Fibroblast of peridontal ligament (primary cell): Measurements from ENCODE around the gene KCNS1.
A peak's percentile ranks its signal among the peaks of the same experiment; 100 is the strongest.

Experiments
- DNase-seq: peaks from one replicate; pipeline ENCODE4 v3.0.0-alpha.2; 2010; ENCODE audit errors: extremely low read depth

Gene KCNS1

DNA sequence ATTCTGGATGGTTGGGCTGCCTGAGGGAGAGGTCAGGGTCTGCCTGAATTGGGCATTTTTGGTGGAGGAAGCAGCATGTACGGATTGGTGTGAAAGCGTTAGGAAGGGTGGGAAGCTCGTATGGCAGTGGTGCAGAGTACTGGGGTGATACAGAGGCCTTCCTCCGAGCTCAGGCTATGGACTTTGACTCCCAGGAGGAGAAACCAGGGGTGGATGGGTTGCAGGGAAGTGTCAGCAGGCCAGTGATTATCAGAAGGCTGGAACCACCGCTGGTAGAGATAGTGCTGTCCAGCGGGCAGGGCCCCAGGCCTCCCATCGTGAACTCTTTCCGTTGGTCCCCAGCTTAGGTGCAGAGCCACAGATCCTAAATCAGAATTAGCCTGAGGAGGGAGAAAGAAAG, 8.7 kb upstream of the KCNS1 start:
- DNase-seq = no peak

GRCh38 chr20:45105317-45105716, 4.4 kb upstream of the KCNS1 start:
- DNase-seq = no peak

DNA sequence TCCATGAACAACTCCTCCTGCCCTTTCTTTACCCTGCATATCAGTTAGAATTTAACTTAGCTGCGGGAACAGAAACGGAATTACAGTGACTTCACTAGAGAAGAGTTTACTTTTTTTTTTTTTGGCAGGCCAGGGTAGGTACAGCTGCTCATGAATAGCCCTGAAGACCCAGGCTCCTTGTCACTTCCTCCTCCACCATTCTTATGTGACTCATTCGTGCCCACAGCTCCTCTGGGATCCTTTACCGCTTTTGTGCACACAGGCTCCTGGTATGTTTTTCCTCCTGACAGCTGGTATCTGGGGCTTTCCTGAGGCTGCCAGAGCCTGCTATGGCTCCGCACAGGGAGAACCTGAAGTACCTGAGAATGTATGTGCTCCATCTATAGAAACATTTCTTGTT, 3.9 kb upstream of the KCNS1 start:
- peak; percentile 89 for DNase-seq

- DNase-seq = no peak
Measured at GRCh38 chr20:45103072-45103471, 2.1 kb upstream of the KCNS1 start.

GRCh38 chr20:45101333-45101850, 465 bp upstream of the KCNS1 start:
- DNase-seq = no peak

GRCh38 chr20:45098103-45098773, 2.7 kb downstream of the KCNS1 start:
- DNase-seq = no peak

GRCh38 chr20:45097485-45098102, 3.3 kb downstream of the KCNS1 start:
- DNase-seq = no peak

DNA sequence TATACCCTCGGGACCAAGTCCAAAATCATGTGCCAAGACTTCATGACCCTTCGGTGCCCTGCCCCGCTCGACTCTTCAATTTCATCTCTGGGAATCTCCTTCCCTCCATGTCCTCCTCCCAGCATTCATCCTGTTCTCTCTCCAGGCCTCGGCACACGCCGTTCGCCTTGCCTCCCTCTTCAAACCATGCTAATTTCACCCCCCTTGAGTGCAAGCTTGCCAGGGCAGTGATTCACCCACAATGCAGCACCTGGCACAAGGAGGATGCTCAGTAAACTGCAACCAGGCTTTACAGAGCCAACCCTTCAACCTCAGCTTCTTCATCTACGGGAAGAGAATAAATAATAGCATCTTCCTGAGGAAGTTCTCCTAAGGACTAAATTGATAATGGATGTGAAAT, 4.1 kb downstream of the KCNS1 start:
- DNase-seq = no peak

- peak; percentile 84 for DNase-seq
Measured at GRCh38 chr20:45095805-45096238, 5.1 kb downstream of the KCNS1 start.

DNA sequence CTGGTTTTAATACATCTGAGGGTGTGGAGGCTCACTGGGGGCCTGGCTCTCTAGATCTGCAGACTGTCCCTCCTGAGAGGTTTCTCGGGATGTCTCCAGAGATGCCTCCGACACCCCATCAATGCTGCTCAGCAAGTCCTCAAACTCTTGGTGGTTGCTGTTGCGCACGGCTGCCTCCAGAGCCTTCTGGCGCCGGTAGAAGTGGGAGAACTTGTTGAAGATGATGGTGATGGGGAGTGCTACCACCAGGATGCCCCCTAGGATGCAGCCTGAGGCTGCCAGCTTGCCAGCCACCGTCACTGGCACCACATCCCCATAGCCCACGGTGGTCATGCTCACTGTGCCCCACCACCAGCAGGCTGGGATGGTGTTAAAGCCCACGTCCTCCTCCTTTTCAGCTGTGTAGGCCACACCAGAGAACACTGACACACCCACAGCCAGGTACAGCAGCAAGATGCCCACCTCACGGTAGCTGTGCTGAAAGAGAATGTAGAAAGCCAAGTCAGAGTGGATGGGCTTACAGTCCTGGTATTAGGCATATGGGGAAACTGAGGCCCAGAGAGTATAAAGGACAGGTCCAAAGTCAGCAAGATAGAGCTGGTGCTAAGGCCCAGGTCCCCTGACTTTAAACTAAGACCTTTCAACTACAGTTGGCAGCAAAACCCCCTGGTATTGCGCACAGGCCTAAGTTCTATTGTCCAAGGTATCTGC, 5.9 kb downstream of the KCNS1 start:
- DNase-seq = no peak

DNA sequence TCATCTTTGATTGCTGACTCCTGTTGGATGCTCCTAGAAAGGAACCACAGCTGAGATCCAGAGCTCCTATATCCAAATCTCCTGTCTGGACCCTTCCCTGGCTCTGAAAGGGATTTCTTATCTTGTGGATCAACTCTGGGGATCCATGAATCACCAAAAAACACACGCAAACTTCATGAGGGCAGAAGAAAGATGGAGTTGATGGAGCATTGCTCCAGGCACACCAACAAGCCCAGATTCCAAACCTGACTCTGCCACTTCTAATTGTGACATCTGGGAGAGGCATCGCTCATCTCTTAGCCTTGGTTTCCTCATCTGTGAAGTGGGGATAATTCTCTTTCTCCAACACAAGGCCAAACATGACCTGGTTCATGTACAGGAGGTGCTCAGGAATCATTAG, 6.7 kb downstream of the KCNS1 start:
- no peak for DNase-seq

DNA sequence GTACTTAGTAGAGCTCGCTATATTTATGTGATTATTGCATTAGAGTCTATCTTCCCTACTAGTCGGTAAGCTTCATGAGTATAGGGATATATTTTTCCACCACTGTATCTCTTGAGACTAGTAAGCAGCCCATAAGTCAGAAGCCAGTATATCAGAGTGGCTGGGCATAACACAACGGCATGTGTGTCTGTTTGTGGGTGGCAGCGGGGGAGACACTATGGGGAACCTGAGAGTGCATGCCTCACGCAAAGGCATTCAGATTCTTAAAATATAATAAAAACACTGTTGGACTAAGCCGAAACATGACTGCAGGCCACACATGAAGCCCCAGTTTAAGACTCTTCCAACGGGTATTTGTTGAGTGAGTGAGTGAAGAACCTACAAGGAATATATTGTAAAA, 8.0 kb downstream of the KCNS1 start:
- no peak for DNase-seq

GRCh38 chr20:45091366-45091765, 9.6 kb downstream of the KCNS1 start:
- no peak for DNase-seq

DNA sequence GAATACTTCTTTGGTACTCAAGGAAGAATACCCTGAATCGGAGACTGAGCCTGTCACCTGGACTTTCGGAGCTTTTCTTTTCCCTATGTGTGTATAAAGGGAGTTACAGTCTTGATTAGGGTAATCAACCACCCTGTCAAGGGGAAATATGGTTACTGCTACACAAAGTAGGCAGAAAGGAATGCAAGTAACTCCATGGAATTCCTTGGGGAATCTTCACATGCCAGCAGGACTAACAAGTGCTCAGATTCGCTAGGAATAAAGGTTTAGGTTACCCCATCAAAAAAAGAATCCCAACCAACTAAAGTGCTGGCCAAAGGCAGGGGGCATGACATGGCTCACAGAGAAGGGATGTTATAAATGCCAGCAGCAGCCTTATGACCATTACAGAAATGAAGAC, 10.4 kb downstream of the KCNS1 start:
- DNase-seq = peak; percentile 79

- DNase-seq = peak; percentile 99
Measured at GRCh38 chr20:45088247-45088646, 12.7 kb downstream of the KCNS1 start.

- DNase-seq = peak; percentile 99
Measured at GRCh38 chr20:45087814-45088213, 13.1 kb downstream of the KCNS1 start.

DNA sequence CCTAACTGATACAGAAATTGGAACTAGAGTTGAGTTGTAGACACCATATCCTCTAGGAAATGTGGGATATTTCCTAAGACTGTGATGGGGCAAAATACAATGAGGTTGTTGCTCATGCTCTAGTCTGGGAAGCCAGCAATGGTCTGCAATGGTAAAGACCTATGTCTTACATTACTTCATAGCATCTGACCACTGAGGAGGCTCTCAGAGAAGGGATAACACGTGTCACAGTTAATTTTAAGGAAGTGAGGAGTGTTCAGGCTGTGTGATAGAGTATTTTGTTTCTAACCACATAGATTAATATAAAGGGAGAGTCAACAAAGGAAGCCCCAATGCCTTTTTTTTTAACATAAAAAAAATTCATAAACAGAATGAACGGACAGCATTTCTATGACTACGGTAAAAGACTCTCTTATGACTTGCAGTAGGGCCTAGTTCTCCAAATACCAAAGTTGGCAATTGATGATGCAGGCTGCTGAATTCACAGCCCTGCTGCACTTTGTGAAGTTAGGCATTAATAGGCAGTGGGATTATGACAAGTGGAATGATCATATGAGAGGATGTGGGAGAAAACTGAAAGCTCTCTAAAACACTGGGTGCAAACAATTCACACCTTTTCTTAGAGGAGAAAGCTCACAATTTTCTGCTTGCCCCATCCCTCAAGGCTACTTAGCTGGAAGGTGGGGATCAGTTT, 13.7 kb downstream of the KCNS1 start:
- DNase-seq = peak; percentile 52

GRCh38 chr20:45085867-45086266, 15.1 kb downstream of the KCNS1 start:
- no peak for DNase-seq

- no peak for DNase-seq
Measured at GRCh38 chr20:45085289-45085688, 15.6 kb downstream of the KCNS1 start.

GRCh38 chr20:45083127-45083526, 17.8 kb downstream of the KCNS1 start:
- DNase-seq = no peak

DNA sequence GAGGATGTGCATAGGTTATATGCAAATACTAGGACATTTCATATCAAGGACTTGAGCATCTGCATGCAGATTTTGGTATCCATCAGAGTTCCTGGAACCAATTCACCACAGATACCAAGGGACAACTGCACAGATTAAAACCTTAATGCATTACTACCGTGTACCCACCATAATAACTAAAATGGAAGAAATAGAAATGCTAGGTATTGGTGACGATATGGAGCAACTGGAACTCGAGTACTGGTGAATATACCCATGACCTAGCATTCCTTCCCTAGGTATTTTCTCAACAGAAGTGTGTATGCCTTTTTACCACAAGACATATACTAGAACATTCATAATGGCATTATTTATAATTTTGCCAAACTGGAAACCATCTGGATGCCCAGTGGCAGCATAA, 18.5 kb downstream of the KCNS1 start:
- DNase-seq = no peak
